GM18951 (cell line): ENCODE measurements around the gene CMSS1.

Experiments used
- POLR2A ChIP-seq: IDR thresholded peaks from 4 replicates; pipeline ENCODE4 v1.6.1; 2011; ENCODE audit warnings: mild to moderate bottlenecking; ENCODE audit not compliant: insufficient read length, insufficient read depth; ENCODE audit errors: extremely low read depth
- in situ Hi-C: fragments of 300-500 bp; cut with MboI; formaldehyde crosslinking; loops from one replicate; pipeline ENCODE4 v1.12.0; 2022; ENCODE audit warnings: low sequenced_read_pairs, mixed read lengths, inconsistent platforms; ENCODE audit not compliant: unreplicated experiment

The CMSS1 gene

DNA sequence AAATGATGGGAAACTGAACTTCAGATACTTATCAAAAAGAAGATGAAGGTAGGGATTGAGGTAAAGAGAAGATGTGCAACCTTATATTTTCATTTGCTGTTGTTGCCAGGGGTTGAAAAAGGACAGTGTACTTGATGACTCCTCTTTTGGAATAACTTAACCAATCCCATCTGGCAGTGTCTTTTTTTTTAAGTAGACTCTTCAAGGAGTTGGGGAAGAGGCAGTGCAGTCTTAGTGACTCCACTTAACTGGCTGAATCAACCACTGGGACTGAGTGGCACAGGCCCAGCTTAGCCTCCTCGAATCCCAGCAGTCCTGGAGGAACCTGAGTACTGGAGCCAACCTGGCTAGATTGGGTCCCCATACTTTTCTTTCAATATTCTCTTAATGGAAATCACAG, 323.9 kb downstream of the CMSS1 start:
- TF ChIP-seq POLR2A = no peak
- in situ Hi-C loops = no loop called here

DNA sequence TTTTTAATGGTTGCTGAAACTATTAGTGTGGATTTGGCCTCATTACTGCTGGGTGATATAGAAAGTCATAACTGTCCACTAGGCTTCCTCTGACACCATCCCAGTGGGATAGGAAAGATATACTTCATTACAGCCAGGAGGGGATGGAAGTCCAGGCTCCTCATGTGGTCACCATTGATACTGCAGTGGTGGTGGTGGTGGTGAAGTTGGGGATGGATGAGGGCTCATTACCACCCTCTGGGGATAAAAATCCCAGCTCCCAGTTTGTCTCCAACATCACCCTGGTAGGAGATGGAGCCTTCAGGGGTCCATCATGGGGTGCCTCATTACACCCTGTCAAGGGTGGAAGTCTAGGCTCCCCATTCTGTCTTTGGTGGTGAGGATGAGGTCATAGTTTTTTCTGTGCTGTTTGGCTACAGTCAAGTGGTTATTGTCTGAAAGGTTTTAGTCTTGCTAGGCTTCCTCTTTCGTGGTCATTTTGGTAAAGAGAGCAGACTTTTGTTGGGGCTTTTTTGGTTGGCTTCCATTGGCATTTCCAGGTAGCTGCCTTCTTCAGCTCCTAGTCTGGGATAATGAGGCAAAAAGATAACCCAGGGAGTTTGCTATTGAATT, 326.7 kb downstream of the CMSS1 start:
- in situ Hi-C loops = no loop called here
- TF ChIP-seq POLR2A = no peak

DNA sequence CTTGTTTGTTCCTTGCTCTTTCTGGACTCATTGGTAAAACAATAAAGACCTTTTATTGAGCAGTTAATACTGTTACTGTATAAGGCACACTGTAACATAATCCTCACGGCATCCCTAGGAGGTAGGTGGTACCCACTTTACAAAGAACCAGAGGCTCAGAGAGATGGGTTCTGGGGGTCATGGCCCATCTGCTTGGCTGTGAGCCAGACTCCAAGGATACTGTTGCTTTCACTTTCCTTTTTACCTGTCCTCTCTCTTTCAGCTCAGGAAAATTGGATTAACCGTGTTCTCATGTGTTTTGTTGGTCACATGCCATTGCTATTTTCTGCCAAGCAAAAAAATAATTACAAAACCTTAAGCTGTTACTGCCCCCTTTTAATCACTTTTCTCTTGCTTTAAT, 331.5 kb downstream of the CMSS1 start:
- TF ChIP-seq POLR2A = no peak
- in situ Hi-C loops = no loop called here

DNA sequence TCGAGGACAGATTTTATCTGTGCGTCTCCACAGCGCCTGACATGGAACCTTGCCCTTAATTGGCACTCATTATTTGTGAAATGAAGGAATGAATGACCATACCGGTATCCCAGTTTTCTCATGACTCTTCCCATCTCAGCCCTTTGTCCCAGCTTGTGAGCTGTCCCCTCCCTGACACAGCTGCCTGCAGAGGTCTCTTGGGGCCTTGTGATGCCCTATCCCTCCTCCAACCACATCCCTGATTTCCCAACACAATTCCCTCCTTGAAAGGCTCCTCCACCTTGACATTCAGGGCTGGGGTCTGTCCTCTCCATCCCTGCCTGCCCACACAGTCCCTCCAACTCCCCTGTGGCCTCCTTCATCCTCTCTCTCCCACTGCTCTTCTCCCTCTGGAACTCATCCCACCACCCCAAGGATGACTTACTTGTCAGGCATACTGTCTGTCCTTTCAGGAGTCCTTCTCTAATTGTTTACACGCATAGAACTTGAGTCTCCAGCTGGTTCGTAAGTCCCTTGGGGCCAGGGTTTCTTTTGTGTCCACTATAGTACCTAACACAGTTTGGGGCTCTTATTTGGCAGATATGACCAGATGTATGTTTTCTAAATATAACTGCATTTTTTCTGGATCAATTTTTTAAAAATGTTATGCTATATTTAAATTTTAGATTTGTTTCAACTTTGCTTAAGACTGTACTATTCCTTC, 332.2 kb downstream of the CMSS1 start:
- in situ Hi-C loops = no loop called here
- no peak for TF ChIP-seq POLR2A

DNA sequence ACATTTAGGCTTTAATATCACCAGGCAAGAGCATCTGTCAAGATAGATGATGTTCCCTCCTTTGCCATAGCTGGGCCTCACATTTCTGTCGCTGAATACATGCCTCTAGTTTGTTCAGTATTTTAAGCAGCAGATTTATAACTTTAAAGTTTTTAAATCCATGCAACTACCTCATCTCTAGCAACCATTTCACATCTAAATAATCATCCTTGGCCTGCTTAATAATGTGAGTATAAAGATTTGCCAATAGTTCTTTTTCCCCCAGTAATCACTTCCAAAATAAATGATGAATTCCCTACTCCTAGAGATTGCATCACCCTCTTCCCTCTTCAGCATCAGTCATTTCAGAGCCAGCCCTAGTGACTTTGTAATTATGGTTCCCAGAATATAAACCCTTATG, 332.8 kb downstream of the CMSS1 start:
- no peak for TF ChIP-seq POLR2A
- in situ Hi-C loops = no loop called here

DNA sequence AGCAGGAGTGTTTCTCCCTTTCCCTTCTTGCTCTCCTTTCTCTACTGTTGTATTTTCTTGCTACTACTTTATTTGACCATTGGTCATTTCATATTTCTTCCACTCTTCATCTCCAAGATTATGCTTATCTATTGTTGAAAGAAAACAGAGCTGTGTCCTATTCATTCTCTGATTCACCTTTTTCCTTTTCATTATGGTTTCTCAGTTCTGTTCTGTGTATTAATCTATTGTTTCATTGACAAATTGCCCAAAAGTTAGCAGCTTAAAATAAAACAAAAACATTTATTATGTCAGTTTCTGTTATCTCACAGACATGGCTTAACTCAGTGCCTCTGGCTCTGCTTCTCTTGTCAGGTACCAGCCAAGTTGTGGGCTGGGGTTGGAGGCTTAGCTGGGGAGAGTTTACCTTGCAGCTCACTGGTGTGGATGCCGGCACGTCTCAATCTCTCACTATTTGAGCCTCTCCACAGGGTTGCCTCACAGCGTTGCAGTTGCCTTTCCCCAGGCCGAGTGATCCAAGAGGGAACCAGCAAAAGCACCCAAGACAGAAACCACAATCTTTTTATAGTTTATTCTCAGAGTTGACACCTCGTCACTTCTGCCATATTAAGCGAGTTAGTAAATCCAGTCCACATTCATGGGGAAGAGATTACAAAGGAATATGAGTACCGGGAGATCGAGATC, 333.5 kb downstream of the CMSS1 start:
- TF ChIP-seq POLR2A = no peak
- in situ Hi-C loops = no loop called here

DNA sequence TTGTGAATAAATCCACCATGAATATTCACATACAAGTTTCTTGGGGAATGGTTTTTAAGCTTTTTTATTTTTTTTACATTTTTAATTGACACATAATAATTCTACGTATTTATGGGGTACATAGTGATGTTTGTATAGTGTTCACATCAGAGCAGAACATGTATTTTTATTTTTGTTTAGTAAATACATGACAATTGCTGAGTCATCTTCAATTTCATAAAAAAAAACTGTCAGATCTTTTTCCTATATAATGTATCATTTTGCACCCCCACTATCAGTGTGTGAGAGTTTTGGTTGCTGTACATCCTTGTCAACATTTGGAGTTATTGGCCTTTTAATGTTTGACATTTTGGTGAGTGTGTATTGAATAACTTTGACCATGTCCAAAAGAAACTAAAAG, 336.5 kb downstream of the CMSS1 start:
- no peak for TF ChIP-seq POLR2A
- in situ Hi-C loops = no loop called here

DNA sequence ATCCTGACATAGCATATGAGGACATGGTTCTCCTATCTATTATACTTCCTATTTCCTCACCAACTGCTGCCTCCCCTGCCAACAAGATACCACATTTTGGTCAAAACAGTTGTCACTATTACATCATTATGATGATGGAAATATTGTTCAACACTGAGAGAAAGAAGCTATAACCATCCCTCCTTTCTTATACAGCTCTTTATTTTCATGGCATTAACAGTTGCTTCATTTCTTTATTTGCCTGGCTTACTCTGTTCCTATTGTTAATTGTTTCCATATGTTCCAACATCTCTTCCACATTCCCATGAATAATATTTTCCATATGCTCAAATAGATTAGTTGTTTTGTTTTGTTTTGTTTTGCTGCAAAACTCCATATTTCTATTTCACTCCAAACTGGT, 337.5 kb downstream of the CMSS1 start:
- no peak for TF ChIP-seq POLR2A
- in situ Hi-C loops = no loop called here

DNA sequence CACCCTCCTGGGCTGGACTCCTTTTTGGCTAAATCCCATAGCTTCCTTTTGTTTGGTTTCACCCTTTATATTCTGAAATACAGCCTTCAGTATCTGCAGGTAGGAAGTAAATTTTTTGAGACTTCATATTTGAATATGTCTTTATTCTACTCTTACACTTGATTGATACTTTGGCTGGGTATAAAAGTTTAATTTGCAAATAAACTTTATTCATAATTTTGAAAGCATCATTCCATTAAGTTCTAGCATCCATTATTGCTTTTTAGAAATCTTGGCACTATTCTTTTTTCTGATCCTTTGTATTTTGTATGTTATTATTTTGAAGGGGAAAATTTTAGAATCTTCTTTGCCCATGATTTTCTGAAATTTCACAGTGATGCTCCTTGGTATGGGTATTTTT, 337.9 kb downstream of the CMSS1 start:
- in situ Hi-C loops = no loop called here
- no peak for TF ChIP-seq POLR2A

DNA sequence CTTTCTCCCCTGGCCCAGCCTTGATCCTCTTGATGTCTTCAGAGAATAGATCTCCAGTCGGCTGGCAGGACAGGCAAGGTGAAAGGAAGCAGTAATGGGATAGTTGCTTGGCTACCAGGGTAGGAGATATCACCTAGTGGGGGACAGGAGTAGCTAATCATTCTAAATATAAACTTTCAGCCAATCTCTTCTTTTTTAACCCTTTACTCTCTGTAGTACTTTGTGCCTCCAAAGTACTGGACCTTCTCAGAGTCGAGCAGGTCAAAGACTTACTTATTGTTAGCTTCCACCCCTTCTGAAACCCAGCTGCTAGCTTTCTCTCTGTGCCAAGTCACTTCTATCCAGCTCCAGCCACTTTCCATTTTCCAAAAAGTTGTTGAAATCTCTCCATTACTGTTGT, 340.0 kb downstream of the CMSS1 start:
- in situ Hi-C loops = no loop called here
- no peak for TF ChIP-seq POLR2A

DNA sequence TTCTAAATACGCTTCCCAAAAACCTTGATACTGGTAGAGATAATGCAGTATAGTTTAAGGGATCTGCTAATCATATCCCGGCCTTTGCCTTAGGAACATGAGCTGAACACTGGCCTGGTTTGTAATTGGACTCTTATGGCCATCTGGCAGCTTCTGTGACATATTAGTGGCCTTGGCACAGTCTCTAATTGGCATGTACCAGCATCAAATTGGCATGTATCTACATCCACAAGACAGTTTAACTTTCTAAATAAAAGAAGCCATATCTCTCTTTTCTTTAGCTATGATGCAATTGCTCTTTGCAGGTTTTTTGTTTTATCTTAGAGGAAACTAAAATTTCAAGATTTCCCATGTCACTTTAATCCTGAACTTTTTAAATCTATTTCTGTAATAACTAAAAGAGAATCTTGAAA, 341.3 kb downstream of the CMSS1 start:
- in situ Hi-C loops = no loop called here
- TF ChIP-seq POLR2A = no peak

DNA sequence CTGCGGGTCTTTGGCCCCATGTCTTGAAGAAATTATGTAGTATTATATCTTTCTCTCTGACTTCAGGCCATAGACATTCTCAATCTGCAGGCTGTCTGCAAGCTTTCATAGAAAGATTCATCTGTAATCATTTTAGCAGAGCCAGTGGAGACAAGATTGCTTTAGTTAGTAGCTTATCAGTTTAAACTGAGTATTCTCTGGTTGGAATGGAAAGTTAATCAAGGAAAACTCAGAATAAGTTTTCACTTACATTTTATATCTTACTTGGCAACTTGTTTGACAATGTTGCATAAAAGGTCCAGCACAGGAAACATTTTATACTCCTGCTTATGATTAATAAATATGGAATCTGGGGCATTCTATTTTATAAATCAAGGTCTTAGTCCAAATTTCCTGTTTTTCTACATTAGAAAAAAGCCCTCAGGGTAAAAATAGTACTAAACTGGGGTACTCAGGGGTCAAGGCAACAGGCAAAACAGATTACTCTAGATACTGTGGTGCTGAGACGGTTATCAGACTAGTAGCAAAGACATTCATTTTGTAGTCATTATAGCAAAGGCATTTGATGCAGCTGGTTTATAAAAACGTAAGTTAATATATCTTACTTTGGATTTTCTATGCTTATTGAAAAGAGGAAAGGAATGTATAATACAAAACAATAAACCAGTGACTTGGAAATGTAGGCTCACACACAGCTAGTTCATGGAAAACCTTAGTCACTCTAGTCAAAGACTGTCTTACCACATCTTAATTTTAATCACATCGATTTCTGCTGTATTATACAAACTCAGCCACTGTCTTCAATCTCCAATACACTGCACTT, 341.9 kb downstream of the CMSS1 start:
- in situ Hi-C loops = no loop called here

DNA sequence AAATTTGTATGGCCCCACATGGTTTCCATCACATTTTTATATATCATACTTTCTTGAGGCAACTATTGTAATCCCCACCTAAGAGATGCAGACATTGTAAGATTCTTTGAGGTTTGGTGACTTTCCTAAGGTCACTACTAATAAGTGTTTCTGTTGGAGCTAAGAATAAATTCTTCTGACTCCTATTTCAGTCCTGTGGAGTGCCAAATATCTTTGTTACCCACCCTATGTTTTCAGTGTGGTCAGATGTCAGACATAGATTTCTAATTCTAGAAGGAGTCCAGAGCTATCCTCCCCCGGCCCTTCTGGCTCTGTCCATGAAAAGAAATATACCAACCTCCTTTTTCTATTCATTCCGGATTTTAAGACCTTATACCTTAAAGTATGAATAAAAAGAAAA, 342.9 kb downstream of the CMSS1 start:
- in situ Hi-C loops = no loop called here
- no peak for TF ChIP-seq POLR2A

More for the DNA sequence above, 341.9 kb downstream of the CMSS1 start:
- no peak for TF ChIP-seq POLR2A
